ENCODE data around the gene CPNE7.

CPNE7 gene

GRCh38 chr16:89550421-89551007, 25.0 kb upstream of the CPNE7 start:
- DNase-seq: no peak

- DNase-seq: no peak
Observed at GRCh38 chr16:89552329-89552728, 23.2 kb upstream of the CPNE7 start.

- no peak for DNase-seq
Observed at GRCh38 chr16:89552913-89553312, 22.6 kb upstream of the CPNE7 start.

- no peak for DNase-seq
Observed at GRCh38 chr16:89553733-89554132, 21.8 kb upstream of the CPNE7 start.

- no peak for DNase-seq
Observed at GRCh38 chr16:89554343-89554742, 21.2 kb upstream of the CPNE7 start.

- DNase-seq: no peak
Observed at GRCh38 chr16:89555265-89555664, 20.3 kb upstream of the CPNE7 start.

GRCh38 chr16:89555780-89556179, 19.8 kb upstream of the CPNE7 start:
- no peak for DNase-seq

GRCh38 chr16:89556750-89557689, 18.5 kb upstream of the CPNE7 start:
- peak; percentile 88 for DNase-seq

- no peak for DNase-seq
Observed at GRCh38 chr16:89557690-89558490, 17.7 kb upstream of the CPNE7 start.

GRCh38 chr16:89560378-89561141, 15.0 kb upstream of the CPNE7 start, which contains the start of gene RPL13:
RPL13 (plus strand) TSS chr16:89560682; CDS start chr16:89560960, 278 bp downstream.
- peak; percentile 93 for DNase-seq

- DNase-seq: no peak
Observed at GRCh38 chr16:89561142-89561883, 14.2 kb upstream of the CPNE7 start.

GRCh38 chr16:89561884-89562599, 13.5 kb upstream of the CPNE7 start:
- DNase-seq: no peak

GRCh38 chr16:89562939-89563338, 12.6 kb upstream of the CPNE7 start:
- no peak for DNase-seq

GRCh38 chr16:89563639-89564392, 11.7 kb upstream of the CPNE7 start:
- DNase-seq: no peak

GRCh38 chr16:89564476-89565255, 10.9 kb upstream of the CPNE7 start:
- DNase-seq: no peak

GRCh38 chr16:89565256-89565505, 10.4 kb upstream of the CPNE7 start:
- peak; percentile 47 for DNase-seq

GRCh38 chr16:89565506-89566372, 9.8 kb upstream of the CPNE7 start:
- peak; percentile 55 for DNase-seq

GRCh38 chr16:89567656-89568594, 7.6 kb upstream of the CPNE7 start:
- no peak for DNase-seq

Data from activated naive CD4-positive, alpha-beta T cell treated with anti-CD3 and anti-CD28 coated beads, Interleukin-2, amount 50 U/mL, for 16 hours (primary cell).